Measurements from ENCODE around the gene ENG.
"Not testable (repeated sequence)": the region's sequence is repeated elsewhere in the genome, so short reads cannot be mapped to it uniquely, and the experiment has no call there.

The ENG gene

GRCh38 chr9:127790094-127790855, 64.2 kb downstream of the ENG start:
- no peak for DNase-seq

GRCh38 chr9:127789179-127789578, 65.3 kb downstream of the ENG start:
- DNase-seq = no peak

- no peak for DNase-seq
Measured at GRCh38 chr9:127788337-127789011, 66.0 kb downstream of the ENG start.

GRCh38 chr9:127786773-127787104, 67.7 kb downstream of the ENG start:
- DNase-seq = no peak

GRCh38 chr9:127785933-127786772, 68.3 kb downstream of the ENG start, which contains the start of gene CDK9:
Gene CDK9 (plus strand): TSS chr9:127786034. CDS start chr9:127786149, 115 bp downstream.
- peak; percentile 89 for DNase-seq

GRCh38 chr9:127785023-127785932, 69.2 kb downstream of the ENG start:
- peak; percentile 86 for DNase-seq

- peak; percentile 56 for DNase-seq
Measured at GRCh38 chr9:127783111-127784008, 71.1 kb downstream of the ENG start.

GRCh38 chr9:127781806-127782205, 72.7 kb downstream of the ENG start:
- DNase-seq = no peak

- DNase-seq = not testable (repeated sequence)
Measured at GRCh38 chr9:127780909-127781308, 73.5 kb downstream of the ENG start.

GRCh38 chr9:127780126-127780885, 74.2 kb downstream of the ENG start:
- DNase-seq = no peak

- peak; percentile 36 for DNase-seq
Measured at GRCh38 chr9:127779136-127779981, 75.1 kb downstream of the ENG start.

- no peak for DNase-seq
Measured at GRCh38 chr9:127778280-127779135, 76.0 kb downstream of the ENG start, which contains the start of gene SH2D3C. Gene SH2D3C (minus strand): TSS chr9:127778666. CDS start chr9:127778627, 39 bp downstream.

GRCh38 chr9:127777368-127777980, 77.0 kb downstream of the ENG start:
- no peak for DNase-seq

- DNase-seq = no peak
Measured at GRCh38 chr9:127776924-127777289, 77.6 kb downstream of the ENG start.

- DNase-seq = peak; percentile 64
Measured at GRCh38 chr9:127776195-127776923, 78.1 kb downstream of the ENG start.

- no peak for DNase-seq
Measured at GRCh38 chr9:127773981-127774380, 80.5 kb downstream of the ENG start.

- no peak for DNase-seq
Measured at GRCh38 chr9:127773272-127773671, 81.2 kb downstream of the ENG start.
